IMR-90 (cell line): ENCODE measurements around the gene MYL4. TPM values are rescaled to one million over a fixed set of nuclear protein-coding genes. Genes with fewer than 3 reads are reported as not detected.

Experiments
- ATAC-seq: fragments of 200-7000 bp; cut with Tn5 transposase; 2 replicates; pipeline ENCODE4 v1.9.1; 2020; ENCODE audit warnings: low read depth, mild to moderate bottlenecking, moderate library complexity
- BruUV-seq: library from RNA; stranded (reverse); fragments of 400-500 nt; replicated peaks from 2 replicates; lab custom pipeline; 2021; lab: Mats Ljungman, UMichigan
- CTCF ChIA-PET: fragments of 300-600 bp; formaldehyde crosslinking; extraction: SDS; loops from one replicate; lab custom pipeline; 2021; ENCODE audit warnings: antibody characterized with exemption; lab: Yijun Ruan, JAX
- POLR2A ChIA-PET: fragments of 300-600 bp; sonication (Branson Sonifier 250); formaldehyde crosslinking; loops from one replicate; lab custom pipeline; 2022; ENCODE audit warnings: antibody characterized with exemption; ENCODE audit not compliant: unreplicated experiment; lab: Charles Lee
- DNase-seq: peaks from one replicate; pipeline ENCODE4 v3.0.0; 2013
- H2AFZ ChIP-seq: replicated peaks from 2 replicates; pipeline ENCODE3; 2013; ENCODE audit warnings: low read length, mild to moderate bottlenecking; ENCODE audit not compliant: poor library complexity
- H2AK5ac ChIP-seq: 2 replicates; pipeline ENCODE4 v1.6.1; 2013; ENCODE audit warnings: low read depth, low read length, inconsistent platforms
- H2AK9ac ChIP-seq: replicated peaks from 2 replicates; pipeline ENCODE3; 2013; ENCODE audit warnings: mild to moderate bottlenecking, low read depth, low read length, moderate library complexity; ENCODE audit not compliant: poor library complexity
- H2BK120ac ChIP-seq: 2 replicates; pipeline ENCODE4 v1.6.1; 2013; ENCODE audit warnings: low read depth, low read length, inconsistent platforms
- H2BK15ac ChIP-seq: 3 replicates; pipeline ENCODE4 v1.6.1; 2013; ENCODE audit warnings: low read depth, low read length, inconsistent platforms
- H2BK20ac ChIP-seq: 2 replicates; pipeline ENCODE4 v1.6.1; 2013; ENCODE audit warnings: low read depth, mild to moderate bottlenecking, inconsistent platforms, low read length, moderate library complexity
- H2BK5ac ChIP-seq: 2 replicates; pipeline ENCODE4 v1.6.1; 2013; ENCODE audit warnings: mild to moderate bottlenecking, low read depth, low read length, inconsistent platforms; ENCODE audit not compliant: poor library complexity, severe bottlenecking
- H3K14ac ChIP-seq: replicated peaks from 2 replicates; pipeline ENCODE4 v1.6.1; 2013; ENCODE audit warnings: low read depth, low read length, inconsistent platforms
- H3K18ac ChIP-seq: 2 replicates; pipeline ENCODE4 v1.6.1; 2013; ENCODE audit warnings: low read depth, low read length, control low read depth
- H3K23ac ChIP-seq: 2 replicates; pipeline ENCODE4 v1.6.1; 2013; ENCODE audit warnings: low read depth, low read length, inconsistent platforms
- H3K27ac ChIP-seq: 2 replicates; pipeline ENCODE4 v1.5.1; 2013; ENCODE audit warnings: mild to moderate bottlenecking, control low read depth, low read length; ENCODE audit not compliant: insufficient read depth
- H3K27me3 ChIP-seq: 2 replicates; pipeline ENCODE4 v1.6.1; 2013; ENCODE audit warnings: low read length; ENCODE audit not compliant: control insufficient read depth, insufficient read depth
- H3K36me3 ChIP-seq: 2 replicates; pipeline ENCODE4 v1.6.1; 2013; ENCODE audit warnings: low read length, mixed read lengths; ENCODE audit not compliant: control insufficient read depth, insufficient read depth
- H3K4ac ChIP-seq: 2 replicates; pipeline ENCODE4 v1.6.1; 2013; ENCODE audit warnings: low read depth, low read length, inconsistent platforms
- H3K4me1 ChIP-seq: 2 replicates; pipeline ENCODE4 v1.6.1; 2013; ENCODE audit warnings: low read length, mixed read lengths; ENCODE audit not compliant: control insufficient read depth, insufficient read depth
- H3K4me2 ChIP-seq: 2 replicates; pipeline ENCODE4 v1.6.1; 2013; ENCODE audit warnings: low read depth, mild to moderate bottlenecking, control low read depth, low read length, moderate library complexity
- H3K4me3 ChIP-seq: 2 replicates; pipeline ENCODE4 v1.5.1; 2013; ENCODE audit warnings: low read depth, mild to moderate bottlenecking, control low read depth, low read length, moderate library complexity; ENCODE audit not compliant: insufficient read depth
- H3K56ac ChIP-seq: 2 replicates; pipeline ENCODE4 v1.6.1; 2013; ENCODE audit warnings: low read length, inconsistent platforms; ENCODE audit not compliant: insufficient read depth; ENCODE audit errors: extremely low read depth
- H3K79me1 ChIP-seq, 2 experiments: 2 replicates each; pipeline ENCODE4 v1.6.1; 2013; ENCODE audit warnings: low read length in 2 of 2, inconsistent platforms in 1 of 2, low read depth in 1 of 2
- H3K9ac ChIP-seq: 2 replicates; pipeline ENCODE4 v1.6.1; 2013; ENCODE audit warnings: low read depth, low read length, control low read depth
- H3K9me1 ChIP-seq: 2 replicates; pipeline ENCODE4 v1.6.1; 2013; ENCODE audit warnings: low read length, inconsistent platforms; ENCODE audit not compliant: insufficient read depth
- H3K9me3 ChIP-seq: 2 replicates; pipeline ENCODE4 v1.6.1; 2013; ENCODE audit warnings: low read length; ENCODE audit not compliant: control insufficient read depth, insufficient read depth
- H4K20me1 ChIP-seq: 2 replicates; pipeline ENCODE4 v1.6.1; 2013; ENCODE audit warnings: low read length, inconsistent platforms; ENCODE audit not compliant: insufficient read depth
- H4K5ac ChIP-seq: 2 replicates; pipeline ENCODE4 v1.6.1; 2013; ENCODE audit warnings: mild to moderate bottlenecking, low read depth, low read length, control low read depth
- H4K8ac ChIP-seq, 2 experiments: 2 replicates each; pipeline ENCODE4 v1.6.1; 2013; ENCODE audit warnings: low read depth in 2 of 2, low read length in 2 of 2, control low read depth in 1 of 2, inconsistent platforms in 1 of 2
- H4K91ac ChIP-seq: 2 replicates; pipeline ENCODE4 v1.6.1; 2013; ENCODE audit warnings: low read depth, low read length, inconsistent platforms; ENCODE audit not compliant: insufficient read depth
- BHLHE40 ChIP-seq: fragments of 150-350 bp; IDR thresholded peaks from 2 replicates; pipeline ENCODE4 v1.6.1; 2016; ENCODE audit warnings: mild to moderate bottlenecking, low read depth, low read length
- CEBPB ChIP-seq: IDR thresholded peaks from 2 replicates; pipeline ENCODE4 v1.6.1; 2012; ENCODE audit warnings: low read depth, low read length, improper control_type of control experiment
- CHD1 ChIP-seq: IDR thresholded peaks from 2 replicates; pipeline ENCODE4 v1.6.1; 2012; ENCODE audit warnings: low read depth, low read length, improper control_type of control experiment
- CTCF ChIP-seq: conservative IDR thresholded peaks from 2 replicates; pipeline ENCODE4 v1.5.1; 2012; ENCODE audit warnings: mild to moderate bottlenecking, low read depth, low read length, improper control_type of control experiment
- ELK1 ChIP-seq: fragments of 150-350 bp; IDR thresholded peaks from 2 replicates; pipeline ENCODE4 v1.6.1; 2016; ENCODE audit warnings: low read depth, mild to moderate bottlenecking, low read length, moderate library complexity, borderline replicate concordance
- FOS ChIP-seq: fragments of 150-350 bp; IDR thresholded peaks from 2 replicates; pipeline ENCODE4 v1.6.1; 2016; ENCODE audit warnings: low read depth, low read length
- MAZ ChIP-seq: IDR thresholded peaks from 2 replicates; pipeline ENCODE4 v1.6.1; 2012; ENCODE audit warnings: low read depth, mild to moderate bottlenecking, low read length, improper control_type of control experiment, moderate library complexity, borderline replicate concordance
- MXI1 ChIP-seq: IDR thresholded peaks from 2 replicates; pipeline ENCODE4 v1.6.1; 2012; ENCODE audit warnings: low read depth, mild to moderate bottlenecking, low read length, moderate library complexity, borderline replicate concordance
- NFE2L2 ChIP-seq: fragments of 150-350 bp; IDR thresholded peaks from 2 replicates; pipeline ENCODE4 v1.6.1; 2016; ENCODE audit warnings: low read depth, mild to moderate bottlenecking, low read length
- POLR2A ChIP-seq: IDR thresholded peaks from 2 replicates; pipeline ENCODE4 v1.6.1; 2012; ENCODE audit warnings: mild to moderate bottlenecking, low read depth, low read length
- RFX5 ChIP-seq: IDR thresholded peaks from 2 replicates; pipeline ENCODE4 v1.8.0; 2012; ENCODE audit warnings: low read depth, mild to moderate bottlenecking, low read length, moderate library complexity
- SMC3 ChIP-seq: fragments of 150-350 bp; IDR thresholded peaks from 2 replicates; pipeline ENCODE4 v1.6.1; 2016; ENCODE audit warnings: low read depth, mild to moderate bottlenecking, antibody characterized with exemption, low read length, moderate library complexity
- USF2 ChIP-seq: fragments of 150-350 bp; IDR thresholded peaks from 2 replicates; pipeline ENCODE4 v1.6.1; 2017; ENCODE audit warnings: mild to moderate bottlenecking, antibody characterized with exemption, low read length, low read depth
- WGBS, 2 experiments: methylation state at CpG; one replicate each; pipeline versions ENCODE4 v1.1.5 to v1.1.7; 2013; ENCODE audit warnings: missing lambda C conversion rate in 2 of 2; ENCODE audit not compliant: insufficient read length in 1 of 2; ENCODE audit errors: extremely low coverage in 2 of 2; 5-methylcytosine and 5-hydroxymethylcytosine counted together
- dilution Hi-C: fragments of 300-500 bp; cut with HindIII; formaldehyde crosslinking; loops from one replicate; pipeline ENCODE4 v1.14.3; 2018; ENCODE audit warnings: low sequenced_read_pairs; ENCODE audit not compliant: unreplicated experiment
- in situ Hi-C: fragments of 300-500 bp; cut with MboI; formaldehyde crosslinking; loops from 3 replicates; pipeline ENCODE4 v1.14.3; 2019; ENCODE audit warnings: low sequenced_read_pairs, inconsistent platforms, mixed read lengths
- intact Hi-C: fragments of 100-400 bp; cut with micrococcal nuclease; formaldehyde crosslinking; loops from 2 replicates; pipeline ENCODE4 v1.10.0; 2022
- polyA plus RNA-seq, 3 experiments: library from polyadenylated mRNA; depleted of rRNA; stranded (reverse); fragments of >200 nt; gene quantifications; 2 replicates each; pipeline ENCODE4 v1.2.3, GENCODE V29; 2012; ENCODE audit warnings: low replicate concordance in 1 of 3
- total RNA-seq: library from RNA; depleted of rRNA; stranded (reverse); fragments of >200 nt; gene quantifications from 2 replicates; pipeline ENCODE4 v1.2.3, GENCODE V29; 2012

MYL4 gene
- total and polyA plus RNA-seq, 2 of the 4 experiments (the other 2 are of a cell fraction): not detected

GRCh38 chr17:47242648-47243047, 33.5 kb downstream of the MYL4 start:
- Histone ChIP-seq H3K27ac (no peak overlapping the region), H2AK9ac (no peak overlapping the region), H2BK120ac (no peak overlapping the region), H3K23ac (no peak overlapping the region), H3K4me2 (no peak overlapping the region), H3K36me3 (no peaks in the 10 kb centered on the region), H2AK5ac (peak overlapping the region; percentile 13; the same call in 1 of the 2 replicates), H3K4me1 (peaks cover 9% of the 10 kb centered on the region), H4K8ac (no peak overlapping the region), H3K79me1 (no peaks in the 10 kb centered on the region), H3K9me1 (peaks cover 13% of the 10 kb centered on the region), H3K9ac (no peak overlapping the region), H2BK15ac (no peak overlapping the region), H2AFZ (no peak overlapping the region), H3K4me3 (no peak overlapping the region), H3K9me3 (no peaks in the 10 kb centered on the region), H3K27me3 (no peaks in the 10 kb centered on the region), H3K14ac (no peak overlapping the region), H2BK20ac (no peak overlapping the region), H4K5ac (no peak overlapping the region), H3K56ac (no peak overlapping the region), H4K91ac (no peak overlapping the region), H3K4ac (no peak overlapping the region), H3K18ac (no peak overlapping the region), H4K20me1 (no peaks in the 10 kb centered on the region), H2BK5ac (no peak overlapping the region)
- ChIA-PET POLR2A (no interaction called here), CTCF (no interaction called here)
- TF ChIP-seq NFE2L2 (no peak), FOS (no peak), MXI1 (no peak), CTCF (no peak), ELK1 (no peak), BHLHE40 (no peak), POLR2A (no peak), SMC3 (no peak), MAZ (no peak), USF2 (no peak), CEBPB (no peak), CHD1 (no peak), RFX5 (no peak)
- ATAC-seq (no peak), DNase-seq (no peak)
- in situ Hi-C loops: no loop called here
- intact Hi-C loops: no loop called here
- no CpG with 5 or more reads among the region's 2 CpGs for WGBS, 2 experiments
- no TSS peak for BruUV-seq
- dilution Hi-C loops: no loop called here
